Daoy (cell line): ENCODE measurements around the gene NAA10. TPM values are rescaled to one million over a fixed set of nuclear protein-coding genes. Genes with fewer than 3 reads are reported as not detected.
A peak's percentile ranks its signal among the peaks of the same experiment; 100 is the strongest.
"Not testable (repeated sequence)": the region's sequence is repeated elsewhere in the genome, so short reads cannot be mapped to it uniquely, and the experiment has no call there.

Experiments
- DNase-seq: peaks from one replicate; pipeline ENCODE4 v3.0.0-alpha.2; 2015; ENCODE audit warnings: low read depth
- total RNA-seq: library from RNA; depleted of rRNA; stranded (reverse); fragments of >200 nt; shearing (Covaris generic); gene quantifications from 2 replicates; pipeline ENCODE4 v1.2.3, GENCODE V29; 2014; rRNA removed

NAA10 gene
- 85.9 and 128 TPM in 2 replicates for total RNA-seq

DNA sequence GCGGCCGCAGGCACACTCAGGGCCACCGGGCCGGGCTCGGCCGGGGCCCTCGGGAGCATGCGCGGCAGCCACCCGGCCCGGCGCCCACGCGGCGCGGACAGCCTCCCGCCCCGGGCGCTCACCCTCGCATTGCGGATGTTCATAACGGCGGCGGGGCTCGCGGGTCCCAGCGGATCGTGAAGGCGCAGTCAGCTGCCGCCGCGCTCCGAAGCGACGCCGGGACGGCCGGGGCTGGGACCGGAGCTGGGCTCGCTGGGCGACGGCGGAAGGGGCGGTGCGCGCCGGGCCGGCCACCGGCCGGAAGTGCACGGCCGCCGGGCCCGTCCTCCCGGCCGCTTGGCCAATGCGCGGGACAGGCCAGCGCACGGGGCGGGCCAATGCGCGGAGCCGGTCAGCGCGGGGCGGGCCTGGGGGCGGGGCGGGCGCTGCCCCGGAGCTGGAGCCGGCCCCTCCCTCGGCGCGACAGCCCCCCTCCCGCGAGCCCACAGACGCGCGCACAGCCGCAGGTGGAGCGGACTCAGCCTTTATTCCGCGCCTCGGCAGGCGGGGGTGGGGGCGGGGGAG is at the start of gene NAA10:
NAA10 (minus strand) TSS at position 276 of the 564 bp plus-strand sequence; CDS start at position 143, 133 bp downstream.
- peak; percentile 83 for DNase-seq

DNA sequence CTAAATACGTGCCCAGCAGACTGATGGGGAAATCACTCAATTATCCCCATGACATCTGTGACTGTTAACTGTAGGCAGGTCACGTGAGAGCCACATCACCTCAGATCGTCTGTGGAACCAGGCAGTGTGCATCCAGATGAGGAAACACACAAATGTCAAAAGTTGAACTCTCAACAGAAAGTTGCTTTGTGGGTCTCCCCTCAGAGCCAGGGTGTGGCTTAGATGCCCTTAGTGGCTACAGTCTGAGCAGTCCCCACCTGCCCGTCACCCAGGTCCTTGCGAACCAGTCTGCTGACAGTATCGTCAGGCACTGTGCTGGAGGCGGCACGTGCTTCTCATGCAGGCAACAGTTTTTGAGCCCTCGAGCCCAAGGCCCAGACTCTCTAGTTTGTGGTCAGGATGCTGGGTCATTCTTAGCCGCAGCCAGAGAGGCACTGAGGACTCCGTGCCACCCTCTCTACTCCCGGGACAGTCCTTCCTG is 48.5 kb upstream of the NAA10 start:
- no peak for DNase-seq

DNA sequence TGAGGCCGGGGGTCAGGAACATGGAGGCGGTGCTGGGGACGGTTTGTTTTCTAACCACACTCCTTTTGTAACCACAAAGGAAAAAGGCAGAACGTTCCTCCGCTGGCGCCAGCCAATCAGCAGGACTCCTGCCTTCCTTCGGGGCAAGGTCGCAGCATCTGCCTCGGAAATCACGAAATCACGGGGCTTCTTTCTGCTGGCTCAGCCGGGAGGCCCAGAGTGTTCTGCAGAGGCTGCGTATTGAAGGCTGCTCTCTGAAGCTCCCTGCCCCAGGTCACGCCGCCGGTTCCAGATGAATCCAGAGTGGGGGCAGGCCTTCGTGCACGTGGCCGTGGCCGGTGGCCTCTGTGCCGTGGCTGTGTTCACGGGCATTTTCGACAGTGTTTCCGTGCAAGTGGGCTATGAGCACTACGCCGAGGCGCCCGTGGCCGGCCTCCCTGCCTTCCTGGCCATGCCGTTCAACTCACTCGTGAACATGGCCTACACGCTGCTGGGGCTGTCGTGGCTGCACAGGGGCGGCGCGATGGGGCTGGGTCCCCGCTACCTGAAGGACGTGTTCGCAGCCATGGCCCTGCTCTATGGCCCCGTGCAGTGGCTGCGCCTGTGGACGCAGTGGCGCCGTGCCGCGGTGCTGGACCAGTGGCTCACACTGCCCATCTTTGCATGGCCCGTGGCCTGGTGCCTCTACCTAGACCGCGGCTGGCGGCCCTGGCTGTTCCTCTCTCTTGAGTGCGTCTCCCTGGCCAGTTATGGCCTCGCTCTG is 47.1 kb upstream of the NAA10 start:
- DNase-seq: no peak

DNA sequence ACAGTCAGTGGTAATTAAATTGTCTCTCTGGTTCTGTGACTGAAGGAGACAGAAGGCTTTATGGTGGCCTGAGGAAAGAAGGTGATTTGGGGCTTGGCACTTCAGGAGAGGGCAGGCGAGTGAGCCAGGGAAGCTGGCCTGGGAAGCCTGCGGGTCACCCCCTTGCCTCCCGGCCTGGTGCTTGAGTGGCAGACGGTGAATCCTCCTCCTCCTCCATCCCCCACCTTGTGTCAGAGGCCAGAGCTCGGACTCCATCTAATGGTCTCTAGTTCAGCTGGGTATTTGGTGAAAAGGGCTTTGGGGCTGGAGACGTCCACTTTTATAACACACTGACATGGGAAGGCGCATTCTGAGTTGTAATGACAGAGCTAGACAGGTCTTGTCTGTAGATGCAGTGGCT is 46.4 kb upstream of the NAA10 start:
- DNase-seq: no peak

DNA sequence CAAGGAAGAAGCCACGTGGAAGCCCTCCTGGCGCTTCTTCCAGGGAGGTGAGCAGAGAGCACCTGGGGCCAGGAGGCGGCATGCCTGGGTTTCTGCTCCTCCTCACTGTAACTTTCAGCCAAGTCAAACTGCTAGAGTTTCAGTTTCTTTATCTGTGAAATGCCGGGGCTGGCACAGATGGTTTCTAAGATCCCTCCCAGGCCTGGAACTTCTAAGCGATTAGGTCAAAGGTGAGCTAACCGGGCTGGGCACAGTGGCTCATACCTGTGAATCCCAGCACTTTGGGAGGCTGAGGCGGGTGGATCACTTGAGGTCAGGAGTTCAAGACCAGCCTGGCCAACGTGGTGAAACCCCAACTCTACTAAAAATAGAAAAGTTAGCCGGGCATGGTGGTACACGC is 45.6 kb upstream of the NAA10 start:
- DNase-seq: not testable (repeated sequence)

DNA sequence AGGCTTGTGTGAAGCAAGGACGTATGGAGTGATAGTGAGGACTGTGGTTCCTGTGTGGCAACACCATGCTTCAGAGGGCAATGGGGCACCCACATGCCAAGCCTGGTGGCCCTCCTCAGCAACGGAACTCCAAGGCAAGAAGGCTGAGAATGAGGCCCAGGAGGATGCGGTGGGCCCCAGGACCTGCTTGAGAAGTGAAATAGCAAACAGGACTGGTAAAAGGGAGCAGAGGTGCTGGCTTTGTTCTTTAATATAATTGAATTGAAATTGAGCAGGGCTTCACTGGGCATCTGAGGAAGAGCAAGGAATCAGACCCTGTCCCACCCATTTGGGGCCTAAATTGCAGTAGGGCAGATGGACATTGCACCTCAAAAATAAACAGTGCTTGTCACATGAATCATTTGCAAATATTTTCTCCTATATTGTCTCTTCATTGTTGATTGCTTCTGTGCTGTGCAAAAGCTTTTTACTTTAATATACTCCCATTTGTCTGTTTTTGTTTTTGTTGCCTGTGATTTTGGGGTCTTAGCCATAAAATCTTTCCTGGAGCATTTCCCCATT is 40.0 kb upstream of the NAA10 start:
- no peak for DNase-seq

DNA sequence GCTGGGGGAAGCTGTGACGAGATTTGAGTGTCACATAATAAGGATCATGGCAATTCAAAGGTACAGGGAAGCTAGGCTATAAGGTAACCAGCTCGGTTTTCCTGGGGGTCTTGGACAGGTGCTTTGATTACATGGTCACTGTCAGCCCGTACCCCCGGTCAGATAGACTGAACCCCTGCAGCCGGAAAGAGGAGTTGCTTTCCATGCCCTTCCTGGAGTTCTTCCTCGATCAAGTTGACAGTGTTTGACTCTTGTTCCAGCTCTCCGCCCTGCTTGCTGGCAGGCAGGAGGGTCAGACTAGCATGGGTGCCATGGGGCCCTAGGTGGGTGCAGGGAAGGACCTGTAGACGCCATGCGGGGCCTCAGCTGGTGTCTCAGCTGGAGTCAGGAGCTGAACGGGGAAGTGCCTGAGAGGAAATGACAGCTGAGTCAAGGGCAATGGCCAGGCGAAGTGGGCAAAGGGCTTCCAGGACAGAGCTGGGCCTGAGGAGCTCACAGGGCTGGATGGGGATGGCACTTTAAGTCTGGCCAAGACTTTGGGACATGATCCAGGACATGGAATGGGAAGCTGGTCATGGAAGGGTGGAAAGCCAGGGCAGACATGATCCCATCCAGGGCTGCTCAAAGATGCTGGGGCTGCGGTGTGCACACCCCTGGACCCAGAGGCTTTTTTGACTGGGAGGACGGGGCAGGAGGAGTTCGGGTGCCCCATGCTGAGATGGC is 39.3 kb upstream of the NAA10 start:
- no peak for DNase-seq

DNA sequence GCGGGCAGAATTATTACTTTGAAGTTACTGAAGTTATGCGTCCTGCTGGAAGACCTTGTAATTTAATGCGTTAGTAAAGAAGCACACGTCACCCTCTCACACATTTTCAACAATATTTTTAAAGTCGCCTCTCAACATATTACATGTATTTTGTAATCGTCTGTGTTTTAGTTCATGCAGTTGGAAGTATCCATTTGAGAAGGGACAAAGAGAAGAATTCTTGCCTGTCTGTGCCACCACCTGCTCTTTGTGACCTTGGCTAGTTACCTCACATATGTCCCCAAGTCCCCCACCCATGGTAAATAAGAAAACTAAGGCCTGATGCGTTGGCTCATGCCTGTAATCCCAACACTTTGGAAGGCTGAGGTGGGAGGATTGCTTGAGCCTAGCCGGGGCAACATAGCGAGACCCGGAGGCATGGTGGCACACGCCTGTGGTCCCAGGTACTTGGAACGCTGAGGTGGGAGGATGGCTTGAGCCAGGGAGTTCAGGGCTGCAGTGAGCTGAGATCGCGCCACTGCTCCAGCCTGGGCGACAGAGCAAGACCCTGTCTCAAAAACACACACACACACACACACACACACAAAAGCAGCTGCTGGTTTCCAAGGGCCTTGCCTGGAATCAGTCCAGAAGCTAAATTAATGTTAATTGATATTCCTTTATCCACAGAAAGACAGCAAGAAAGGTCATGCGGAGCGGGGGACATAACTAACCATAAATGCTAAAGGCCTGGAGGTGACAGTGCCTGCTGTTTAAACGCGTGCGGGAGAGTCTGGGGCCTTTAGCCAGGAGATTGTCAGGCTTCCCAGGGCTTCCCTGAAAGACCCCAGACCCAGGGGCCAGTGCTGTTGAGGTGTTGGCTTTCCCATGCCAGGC is 38.5 kb upstream of the NAA10 start:
- DNase-seq: no peak

DNA sequence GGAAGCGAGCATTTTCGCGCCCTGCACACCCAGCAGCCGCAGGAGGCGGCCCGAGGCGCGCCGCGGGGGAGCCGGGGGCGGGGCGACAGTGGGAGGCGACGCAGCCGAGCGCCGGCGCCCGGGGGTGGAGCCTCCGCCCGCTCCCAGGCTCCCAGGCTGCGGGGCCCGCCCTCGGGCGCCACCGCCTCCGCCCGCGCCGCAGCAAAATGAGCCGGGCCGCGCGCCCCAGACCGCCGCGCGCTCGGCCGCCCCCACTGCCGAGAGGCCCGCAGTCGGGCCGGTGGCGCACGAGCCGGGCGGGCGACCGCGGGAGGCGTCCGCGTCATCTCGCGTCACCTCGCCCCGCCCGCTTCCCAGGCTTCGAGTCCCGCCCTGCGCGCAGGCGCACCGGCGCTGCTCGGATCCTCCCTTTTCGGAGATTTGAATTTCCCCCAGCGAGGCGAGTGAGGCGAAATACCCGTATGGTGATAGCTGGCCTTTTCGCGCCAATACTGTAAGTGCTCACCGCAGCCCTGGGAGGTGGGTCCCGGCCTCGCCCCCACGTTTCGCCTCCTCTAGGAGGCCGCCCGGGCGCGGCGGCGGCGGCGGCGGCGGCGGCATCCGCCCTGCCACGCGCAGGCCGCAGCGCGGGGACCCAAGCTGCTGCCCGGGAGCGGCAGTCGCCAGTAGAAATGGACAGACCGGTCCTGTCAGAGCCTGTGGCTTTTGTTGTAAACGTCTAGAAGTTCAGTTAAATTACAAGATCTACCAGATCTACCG is 37.7 kb upstream of the NAA10 start, which contains the start of gene TMEM187:
TMEM187 (plus strand) TSS at position 387 of the 759 bp plus-strand sequence. CDS start 9,309 bp downstream, outside the sequence.
- peak; percentile 92 for DNase-seq

DNA sequence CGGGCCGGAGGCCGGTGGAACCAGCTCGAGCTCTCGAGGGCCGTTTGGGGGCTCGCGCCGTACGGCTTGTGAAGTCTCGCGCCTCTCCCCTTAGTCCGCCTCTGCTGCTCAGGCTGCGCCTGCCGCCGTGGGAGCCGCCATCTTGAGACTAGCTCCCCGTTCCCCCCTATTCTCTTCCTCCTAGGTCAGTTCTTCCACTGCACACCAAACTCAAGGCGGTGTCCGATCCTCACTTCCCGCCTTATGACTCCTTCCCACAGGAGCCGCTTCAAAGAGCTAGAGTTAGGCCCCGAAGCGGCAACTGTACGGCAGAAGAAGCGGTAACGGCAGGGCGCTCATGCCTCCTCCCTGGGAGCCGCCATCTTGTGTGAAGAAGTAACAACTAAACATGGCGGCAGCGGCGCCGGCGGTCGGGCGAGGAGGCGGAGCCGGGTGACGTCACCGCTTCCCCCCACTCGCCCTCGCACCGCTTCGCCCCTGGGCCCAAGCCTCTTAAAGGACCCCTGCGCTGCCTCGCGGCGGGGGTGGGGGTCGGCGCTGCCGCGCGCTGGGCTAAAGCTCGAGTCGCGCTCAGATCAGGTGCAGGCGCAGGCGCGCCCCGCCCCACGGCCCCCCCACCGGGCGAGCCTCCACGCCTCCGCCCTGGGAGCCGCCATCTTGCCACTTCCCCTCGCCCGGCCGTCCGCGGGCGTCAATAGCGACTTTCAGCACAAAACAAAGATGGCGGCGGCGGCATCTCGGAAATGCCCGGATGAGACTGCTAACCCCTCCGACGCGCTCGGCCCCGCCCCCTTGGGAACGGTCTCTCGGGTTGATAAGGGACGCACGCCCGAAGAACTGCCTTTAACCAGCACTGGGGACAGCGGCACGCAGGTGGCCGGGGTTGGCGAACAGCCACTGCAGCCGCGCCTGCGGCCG is 36.9 kb upstream of the NAA10 start, which contains the start of gene HCFC1:
HCFC1 (minus strand) TSS at position 369 of the 918 bp plus-strand sequence. CDS start 978 bp downstream, outside the sequence.
- peak; percentile 87 for DNase-seq

DNA sequence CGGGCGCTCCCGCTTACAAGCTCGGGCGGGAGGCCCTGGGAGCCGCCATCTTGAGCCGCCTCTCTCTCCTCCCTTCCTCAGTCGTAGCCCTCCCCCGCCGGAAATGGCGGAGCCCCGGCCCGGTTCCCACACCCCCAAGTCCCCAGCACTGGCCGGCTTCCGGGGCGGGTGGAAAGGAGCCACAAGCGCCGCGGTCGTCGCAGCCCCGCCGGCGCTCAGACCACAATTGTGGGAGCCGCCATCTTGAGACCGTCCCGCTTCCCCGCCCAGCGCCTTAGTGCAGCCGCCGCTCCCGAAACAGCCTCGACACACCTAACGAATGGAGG is 36.2 kb upstream of the NAA10 start:
- DNase-seq: peak; percentile 87

DNA sequence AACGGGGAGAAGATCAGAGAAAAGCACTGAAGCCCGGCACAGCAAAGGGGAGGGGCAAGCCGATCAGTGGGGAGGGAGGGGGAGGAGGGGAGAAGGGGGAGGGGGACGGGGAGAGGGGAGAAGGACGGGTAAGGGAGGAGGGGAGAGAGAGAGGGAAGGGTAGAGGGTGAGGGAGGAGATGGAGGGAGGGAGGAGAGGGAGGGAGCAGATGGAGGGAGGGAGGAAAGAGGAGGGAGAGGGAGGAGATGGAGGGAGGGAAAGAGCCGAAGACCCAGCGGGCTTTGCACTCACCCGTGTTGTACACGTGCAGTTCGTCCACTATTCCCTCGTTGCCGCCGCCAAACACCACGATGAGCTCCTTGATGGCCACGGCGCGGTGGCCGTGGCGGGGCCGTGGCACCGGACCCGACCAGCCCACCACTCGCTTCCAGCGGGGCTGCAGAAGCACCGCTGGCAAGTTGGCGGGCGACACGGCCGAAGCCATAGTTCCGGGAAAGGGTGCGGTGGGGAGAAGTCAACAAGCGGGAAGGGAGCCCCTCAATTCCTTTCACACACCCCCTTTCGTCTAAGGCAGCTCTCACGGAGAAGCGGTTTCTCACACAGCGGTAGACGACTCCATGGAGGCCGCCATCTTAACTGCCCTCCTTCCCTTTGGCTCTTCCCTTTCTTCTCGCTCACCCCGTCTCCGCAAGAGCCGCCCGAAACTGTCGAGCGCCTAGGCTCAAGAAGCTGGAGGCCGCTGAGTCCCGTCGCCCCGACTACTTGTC is 35.7 kb upstream of the NAA10 start:
- DNase-seq: peak; percentile 50

DNA sequence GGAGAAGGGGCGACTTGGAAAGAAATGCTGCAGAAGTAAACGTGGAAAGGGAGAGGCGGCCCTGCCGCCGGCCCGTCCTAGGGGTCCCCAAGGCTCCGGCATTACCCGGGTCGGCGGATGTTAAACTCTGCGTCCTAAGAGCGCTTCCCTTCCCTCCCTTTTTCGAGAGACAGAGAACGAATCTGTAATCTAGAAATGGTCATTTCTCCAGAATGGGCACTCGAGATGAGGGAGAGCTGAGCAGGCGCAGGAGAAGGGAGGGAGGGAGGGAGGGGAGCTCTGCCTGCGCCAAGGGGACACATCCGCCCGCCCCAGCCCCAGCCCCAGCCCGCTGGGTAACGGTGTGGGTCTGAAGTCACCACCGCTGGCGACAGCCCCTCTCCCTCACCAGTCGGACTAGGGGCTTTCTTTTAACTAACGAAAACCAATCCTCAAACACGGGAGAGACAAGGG is 35.1 kb upstream of the NAA10 start:
- DNase-seq: no peak

DNA sequence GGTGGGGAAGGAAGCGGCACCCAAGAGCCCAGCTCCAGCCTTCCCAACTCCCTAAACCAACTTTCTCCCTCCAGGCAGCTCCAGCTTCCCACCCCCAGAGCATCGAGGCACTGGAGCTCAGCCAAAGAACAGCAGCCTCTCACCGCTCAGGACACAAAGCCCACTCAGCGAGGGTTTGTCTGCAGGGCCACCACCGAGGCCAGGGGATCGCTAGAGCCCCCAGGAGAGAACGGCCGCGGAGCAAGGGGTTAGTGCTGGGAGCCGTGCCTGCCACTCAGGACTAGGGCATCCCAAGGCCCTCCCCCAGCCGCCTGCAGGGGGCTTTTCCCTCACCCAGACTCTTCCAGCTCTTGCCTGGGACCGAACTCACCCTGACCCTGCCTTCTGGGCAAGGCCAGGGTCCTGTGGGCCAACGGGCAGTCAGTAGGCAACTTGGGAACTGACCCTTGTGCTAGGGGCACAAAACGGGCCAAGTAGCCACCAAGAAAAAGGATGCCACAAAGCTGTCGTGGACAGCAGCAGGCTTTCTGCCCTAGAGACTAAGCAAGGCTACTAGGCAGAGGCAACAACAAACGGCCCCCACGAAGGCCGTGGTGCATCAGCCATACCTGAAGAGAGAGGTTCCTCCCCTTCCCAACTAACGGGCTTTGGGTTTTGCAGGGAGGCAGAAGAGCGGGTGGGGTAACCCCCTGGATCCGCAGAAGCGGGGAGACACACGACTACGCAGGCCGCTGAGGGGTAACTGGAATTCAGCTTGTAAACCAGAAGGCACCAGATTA is 34.5 kb upstream of the NAA10 start:
- no peak for DNase-seq

DNA sequence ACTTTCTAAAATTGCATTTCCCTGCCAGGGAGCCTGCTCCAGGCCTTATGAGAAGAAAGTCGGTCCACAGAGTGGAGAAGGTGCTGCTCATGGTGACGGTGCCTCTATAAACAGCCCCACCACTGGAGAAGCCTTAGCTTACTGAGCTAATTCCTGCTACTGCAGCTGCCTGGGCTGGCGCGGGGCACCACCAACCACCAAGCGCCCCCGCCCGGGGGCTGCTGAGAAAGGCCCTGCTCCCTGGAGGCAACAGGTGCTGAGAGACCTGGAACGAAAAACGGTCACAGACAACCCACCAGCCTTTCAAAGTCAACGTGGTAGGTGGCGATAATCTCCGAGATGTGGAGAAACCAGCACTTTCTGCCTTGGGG is 33.9 kb upstream of the NAA10 start:
- DNase-seq: no peak

DNA sequence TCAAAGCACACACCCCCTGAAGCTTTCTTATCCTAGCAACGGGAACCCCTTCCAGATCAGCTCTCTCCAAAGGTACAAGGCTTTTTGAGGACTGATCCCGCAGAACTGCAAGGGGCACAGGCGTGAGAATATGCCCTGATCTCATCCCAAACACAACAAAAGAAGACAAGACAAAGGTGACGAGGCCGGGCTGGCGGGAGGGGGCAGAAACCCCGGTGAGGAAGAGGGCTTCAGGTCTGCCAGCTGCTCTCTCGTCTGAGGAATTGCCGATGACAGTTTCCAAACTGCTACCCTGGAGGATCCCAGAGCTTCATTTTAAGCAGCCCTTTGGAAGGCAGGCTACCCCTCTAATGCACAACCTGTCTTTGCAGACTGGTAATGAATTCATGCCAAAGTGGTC is 33.4 kb upstream of the NAA10 start:
- DNase-seq: no peak

DNA sequence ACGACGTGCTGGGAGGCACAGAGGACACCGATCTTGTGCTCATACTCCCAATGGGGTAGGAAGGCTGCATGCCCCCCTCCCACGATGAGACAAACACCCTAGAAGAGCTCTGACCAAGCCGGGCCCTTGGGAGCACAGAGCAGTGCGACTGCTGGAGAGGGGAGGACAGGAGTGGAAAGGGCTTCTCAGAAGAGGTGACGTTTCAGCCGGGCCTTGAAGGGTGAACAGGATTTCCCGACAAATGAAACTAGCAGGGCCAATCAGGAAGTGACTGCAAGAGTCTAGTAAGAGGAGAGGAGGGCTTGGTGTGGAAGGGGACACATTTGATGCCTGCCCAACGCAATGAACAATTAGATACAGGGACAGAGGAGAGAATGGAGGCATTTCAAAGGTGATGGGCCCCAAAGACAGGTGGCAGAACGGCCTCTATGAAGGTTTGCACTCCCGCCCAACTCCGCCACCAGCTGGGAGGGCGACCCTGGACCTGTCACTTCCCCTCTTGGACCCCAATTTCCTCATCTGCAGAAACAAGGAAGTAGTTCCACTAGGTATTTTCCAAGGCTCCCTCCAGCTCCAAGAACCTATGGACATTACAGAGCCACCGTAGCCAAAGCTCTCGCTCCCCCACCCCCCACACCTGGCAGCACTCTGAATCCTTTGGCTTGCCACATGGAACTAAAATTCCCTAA is 32.8 kb upstream of the NAA10 start:
- no peak for DNase-seq
